ENCODE data around the gene AMER3. TPM values are rescaled to one million over a fixed set of nuclear protein-coding genes. Genes with fewer than 3 reads are reported as not detected.
A peak's percentile ranks its signal among the peaks of the same experiment; 100 is the strongest.
"Not testable (repeated sequence)": the region's sequence is repeated elsewhere in the genome, so short reads cannot be mapped to it uniquely, and the experiment has no call there.

The AMER3 gene
- total RNA-seq, 2 experiments from 2014 or later = not detected

- ChIA-PET POLR2A (interaction anchor here (0.6 kb wide), 1 partner anchor 375 kb away, joined by 3 read pairs; no protein-coding TSS in a partner anchor), CTCF (ENCODE audit: unreplicated experiment) (no interaction called here)
- peak within 1 kb of the TSS; percentile 74 for H2AFZ ChIP-seq (ENCODE audit: low read length)
- peaks cover 11% of the 10 kb centered on the region for H3K4me1 ChIP-seq (ENCODE audit: insufficient read depth, low read length, poor library complexity, severe bottlenecking)
- H3K36me3 ChIP-seq (ENCODE audit: insufficient read depth, low read length) = no peaks in the 10 kb centered on the region
- H4K20me1 ChIP-seq (ENCODE audit: insufficient read depth, low read length) = no peaks in the 10 kb centered on the region
- TF ChIP-seq CTCF (conservative IDR thresholded peaks at IDR 0.05; ENCODE audit: low read length) (no peak), EZH2phosphoT487 (IDR thresholded peaks at IDR 0.05; ENCODE audit: borderline replicate concordance, low read depth, low read length) (no peak)
- no peak within 1 kb of the TSS for H3K27ac ChIP-seq (ENCODE audit: low read depth, low read length, poor library complexity, severe bottlenecking)
- no peaks in the 10 kb centered on the region for H3K9me2 ChIP-seq (ENCODE audit: insufficient read depth, low read length)
- intact Hi-C loops (cut with micrococcal nuclease; ENCODE audit: unreplicated experiment) = no loop called here
- H3K4me2 ChIP-seq (ENCODE audit: low read length) = peak within 1 kb of the TSS; percentile 61
- BruUV-seq (replicated peaks) = no TSS peak
- no peak for DNase-seq (ENCODE audit: low spot score)
- H3K4me3 ChIP-seq (ENCODE audit: low read depth, low read length, poor library complexity, severe bottlenecking) = peak within 1 kb of the TSS; percentile 62
- no peaks in the 10 kb centered on the region for H3K9me3 ChIP-seq (ENCODE audit: low read length)
- no peaks in the 10 kb centered on the region for H3K79me2 ChIP-seq (ENCODE audit: insufficient read depth, low read depth, low read length)
Measured at GRCh38 chr2:130728549-130729316, 26.6 kb upstream of the AMER3 start, which contains the start of gene GPR148. GPR148 (plus strand) TSS chr2:130729070; CDS start chr2:130729152, 82 bp downstream.

DNA sequence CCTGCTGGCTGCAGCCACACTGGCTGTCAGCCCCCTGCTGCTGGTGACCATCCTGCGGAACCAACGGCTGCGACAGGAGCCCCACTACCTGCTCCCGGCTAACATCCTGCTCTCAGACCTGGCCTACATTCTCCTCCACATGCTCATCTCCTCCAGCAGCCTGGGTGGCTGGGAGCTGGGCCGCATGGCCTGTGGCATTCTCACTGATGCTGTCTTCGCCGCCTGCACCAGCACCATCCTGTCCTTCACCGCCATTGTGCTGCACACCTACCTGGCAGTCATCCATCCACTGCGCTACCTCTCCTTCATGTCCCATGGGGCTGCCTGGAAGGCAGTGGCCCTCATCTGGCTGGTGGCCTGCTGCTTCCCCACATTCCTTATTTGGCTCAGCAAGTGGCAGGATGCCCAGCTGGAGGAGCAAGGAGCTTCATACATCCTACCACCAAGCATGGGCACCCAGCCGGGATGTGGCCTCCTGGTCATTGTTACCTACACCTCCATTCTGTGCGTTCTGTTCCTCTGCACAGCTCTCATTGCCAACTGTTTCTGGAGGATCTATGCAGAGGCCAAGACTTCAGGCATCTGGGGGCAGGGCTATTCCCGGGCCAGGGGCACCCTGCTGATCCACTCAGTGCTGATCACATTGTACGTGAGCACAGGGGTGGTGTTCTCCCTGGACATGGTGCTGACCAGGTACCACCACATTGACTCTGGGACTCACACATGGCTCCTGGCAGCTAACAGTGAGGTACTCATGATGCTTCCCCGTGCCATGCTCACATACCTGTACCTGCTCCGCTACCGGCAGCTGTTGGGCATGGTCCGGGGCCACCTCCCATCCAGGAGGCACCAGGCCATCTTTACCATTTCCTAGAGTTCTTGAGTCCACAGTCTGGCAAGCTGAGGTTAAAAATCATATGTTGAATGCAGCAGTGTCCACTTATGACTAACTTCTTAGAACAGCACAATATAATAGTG is 25.7 kb upstream of the AMER3 start:
- POLR2A ChIA-PET = no interaction called here
- DNase-seq (ENCODE audit: low spot score) = no peak
- H3K9me3 ChIP-seq (ENCODE audit: low read length) = no peaks in the 10 kb centered on the region

DNA sequence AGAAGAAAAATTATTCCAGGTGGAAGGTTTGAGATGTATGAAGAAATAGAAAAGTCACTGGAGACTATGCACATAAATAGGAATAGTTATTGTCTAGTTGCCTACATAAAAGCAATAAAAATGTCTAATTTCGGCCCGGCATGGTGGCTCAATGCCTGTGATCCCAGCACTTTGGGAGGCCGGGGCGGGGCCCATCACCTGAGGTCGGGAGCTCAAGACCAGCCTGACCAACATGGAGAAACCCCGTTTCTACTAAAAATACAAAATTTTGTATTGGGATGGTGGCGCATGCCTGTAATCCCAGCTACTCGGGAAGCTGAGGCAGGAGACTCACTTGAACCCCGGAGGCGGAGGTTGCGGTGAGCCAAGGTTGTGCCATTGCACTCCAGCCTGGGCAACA is 23.1 kb upstream of the AMER3 start:
- H3K9me3 ChIP-seq (ENCODE audit: low read length); H3K4me3 ChIP-seq (ENCODE audit: low read depth, low read length, poor library complexity, severe bottlenecking); H3K4me2 ChIP-seq (ENCODE audit: low read length); H3K27ac ChIP-seq (ENCODE audit: low read depth, low read length, poor library complexity, severe bottlenecking); H3K9me2 ChIP-seq (ENCODE audit: insufficient read depth, low read length); POLR2A ChIA-PET; BruUV-seq (replicated peaks); DNase-seq (ENCODE audit: low spot score); H2AFZ ChIP-seq (ENCODE audit: low read length); intact Hi-C loops (cut with micrococcal nuclease; ENCODE audit: unreplicated experiment); H3K36me3 ChIP-seq (ENCODE audit: insufficient read depth, low read length); H3K79me2 ChIP-seq (ENCODE audit: insufficient read depth, low read depth, low read length); CTCF ChIA-PET (ENCODE audit: unreplicated experiment); H3K4me1 ChIP-seq (ENCODE audit: insufficient read depth, low read length, poor library complexity, severe bottlenecking); H4K20me1 ChIP-seq (ENCODE audit: insufficient read depth, low read length): not testable (repeated sequence)

More for the DNA sequence above, 25.7 kb upstream of the AMER3 start:
- TF ChIP-seq EZH2phosphoT487 (IDR thresholded peaks at IDR 0.05; ENCODE audit: borderline replicate concordance, low read depth, low read length) = no peak
- no peak for TF ChIP-seq CTCF (conservative IDR thresholded peaks at IDR 0.05; ENCODE audit: low read length)
- Histone ChIP-seq H3K4me1 (ENCODE audit: insufficient read depth, low read length, poor library complexity, severe bottlenecking) (peaks cover 11% of the 10 kb centered on the region), H3K9me2 (ENCODE audit: insufficient read depth, low read length) (no peaks in the 10 kb centered on the region), H2AFZ (ENCODE audit: low read length) (no peak overlapping the region), H3K4me3 (ENCODE audit: low read depth, low read length, poor library complexity, severe bottlenecking) (no peak overlapping the region), H3K4me2 (ENCODE audit: low read length) (no peak overlapping the region), H3K27ac (ENCODE audit: low read depth, low read length, poor library complexity, severe bottlenecking) (no peak overlapping the region), H4K20me1 (ENCODE audit: insufficient read depth, low read length) (no peaks in the 10 kb centered on the region), H3K79me2 (ENCODE audit: insufficient read depth, low read depth, low read length) (no peaks in the 10 kb centered on the region), H3K36me3 (ENCODE audit: insufficient read depth, low read length) (no peaks in the 10 kb centered on the region)
- no TSS peak for BruUV-seq (replicated peaks)
- intact Hi-C loops (cut with micrococcal nuclease; ENCODE audit: unreplicated experiment) = no loop called here
- CTCF ChIA-PET (ENCODE audit: unreplicated experiment) = no interaction called here

All from OCI-LY7 (cell line).